Effector memory CD8-positive, alpha-beta T cell (primary cell): ENCODE results near the gene DMWD.
A peak's percentile ranks its signal among the peaks of the same experiment; 100 is the strongest.
"Not testable (repeated sequence)": the region's sequence is repeated elsewhere in the genome, so short reads cannot be mapped to it uniquely, and the experiment has no call there.

Experiments
- ATAC-seq: fragments of 150-1000 bp; cut with Tn5 transposase; replicated peaks from 2 replicates; pipeline ENCODE4 v1.10.0; 2021; ENCODE audit warnings: mild to moderate bottlenecking, moderate library complexity
- DNase-seq, 3 experiments: peaks; one replicate each; pipeline ENCODE4 v3.0.0; 2021
- H3K27ac Mint-ChIP-seq, 2 donors: one replicate each; pipeline ENCODE4 v1.8.0; 2022; ENCODE audit warnings: mild to moderate bottlenecking in 2 of 2, mixed read lengths in 2 of 2, moderate library complexity in 2 of 2
- H3K27me3 Mint-ChIP-seq, 2 donors: one replicate each; pipeline ENCODE4 v1.8.0; 2022; ENCODE audit warnings: mixed read lengths in 2 of 2
- H3K36me3 Mint-ChIP-seq: one replicate; pipeline ENCODE4 v1.8.0; 2022; ENCODE audit warnings: mild to moderate bottlenecking, moderate library complexity, mixed read lengths; ENCODE audit not compliant: insufficient read depth
- H3K4me1 Mint-ChIP-seq, 2 donors: one replicate each; pipeline ENCODE4 v1.8.0; 2022; ENCODE audit warnings: low read depth in 2 of 2, mixed read lengths in 2 of 2
- H3K4me3 Mint-ChIP-seq, 2 donors: one replicate each; pipeline ENCODE4 v1.8.0; 2022; ENCODE audit warnings: mild to moderate bottlenecking in 2 of 2, mixed read lengths in 2 of 2, moderate library complexity in 2 of 2
- H3K9me3 Mint-ChIP-seq, 2 donors: one replicate each; pipeline ENCODE4 v1.8.0; 2022; ENCODE audit warnings: mixed read lengths in 2 of 2

Gene DMWD

GRCh38 chr19:45809643-45810159 is 17.1 kb upstream of the DMWD start:
- Mint-ChIP-seq H3K4me3 (no peak overlapping the region), H3K9me3 (no peaks in the 10 kb centered on the region), H3K36me3 (peaks cover 9% of the 10 kb centered on the region), H3K27me3 (no peaks in the 10 kb centered on the region), H3K27ac (no peak overlapping the region), H3K4me1 (no peaks in the 10 kb centered on the region)
- ATAC-seq (no peak), DNase-seq (no peak)

GRCh38 chr19:45805719-45806118 is 13.1 kb upstream of the DMWD start:
- no peaks in the 10 kb centered on the region for H3K4me1 Mint-ChIP-seq
- H3K27me3 Mint-ChIP-seq, result peaks cover 10 to 14% of the 10 kb centered on the region in 2 donors
- H3K9me3 Mint-ChIP-seq, result no peaks in the 10 kb centered on the region
- H3K27ac Mint-ChIP-seq, result no peak overlapping the region
- DNase-seq (no peak), ATAC-seq (no peak)
- peaks cover 3% of the 10 kb centered on the region for H3K36me3 Mint-ChIP-seq
- no peak overlapping the region for H3K4me3 Mint-ChIP-seq

DNA sequence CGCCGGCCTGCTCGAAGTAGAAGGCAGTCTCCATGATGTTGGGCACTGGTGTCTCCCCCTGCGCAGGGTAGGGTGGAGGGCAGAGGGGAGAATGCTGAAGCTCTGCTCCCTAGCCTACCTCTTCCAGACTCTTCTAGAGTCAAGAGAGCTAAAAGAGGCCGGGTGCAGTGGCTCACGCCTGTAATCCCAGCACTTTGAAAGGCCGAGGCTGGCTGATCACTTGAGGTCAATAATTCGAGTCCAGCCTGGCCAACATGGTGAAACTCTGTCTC is 12.2 kb upstream of the DMWD start:
- Mint-ChIP-seq H3K27ac (no peak overlapping the region), H3K9me3 (no peaks in the 10 kb centered on the region), H3K4me1 (no peaks in the 10 kb centered on the region), H3K4me3 (no peak overlapping the region), H3K36me3 (no peaks in the 10 kb centered on the region), H3K27me3 (peaks cover 10 to 19% of the 10 kb centered on the region in 2 donors)
- DNase-seq (no peak), ATAC-seq (no peak)

DNA sequence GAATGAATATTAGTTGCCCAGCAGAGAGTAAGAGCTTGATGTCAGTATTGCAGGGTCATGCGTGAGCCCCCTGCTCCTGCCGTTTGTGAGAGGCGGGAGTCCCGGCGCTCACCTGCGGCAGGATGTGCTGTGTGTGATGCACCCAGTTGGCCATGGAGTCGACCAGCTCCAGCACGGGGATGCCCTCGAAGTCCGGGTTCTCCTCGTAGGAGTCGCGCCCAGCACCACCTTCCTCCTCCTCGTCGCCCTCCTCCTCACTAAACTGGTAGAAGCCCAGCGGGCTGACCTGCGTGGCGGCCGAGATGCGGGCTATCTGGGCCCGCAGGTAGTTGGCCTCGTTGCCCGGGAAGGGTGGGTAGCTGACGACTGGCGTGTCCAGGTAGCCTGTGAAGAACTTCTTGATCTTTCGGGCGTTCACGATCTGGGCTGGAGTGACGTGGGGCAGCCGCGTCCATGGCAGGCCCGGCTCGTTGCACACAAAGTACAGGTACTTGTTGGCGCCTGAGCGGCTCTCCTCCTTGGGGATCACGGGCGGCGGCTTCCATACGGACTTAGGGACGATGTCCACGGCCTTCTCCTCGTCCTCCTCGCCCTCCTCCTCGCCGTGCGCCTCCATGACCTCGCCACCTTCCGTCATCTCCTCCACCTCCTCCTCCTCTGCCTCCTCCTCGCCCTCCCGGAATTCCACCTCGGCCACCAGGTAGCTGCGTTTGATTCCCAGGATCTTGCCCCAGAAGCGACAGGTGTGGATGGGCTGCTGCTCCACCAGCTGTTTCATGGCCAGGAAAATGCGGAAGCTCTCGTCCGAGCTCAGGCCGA is 11.7 kb upstream of the DMWD start:
- no peak for ATAC-seq
- peaks cover 10 to 24% of the 10 kb centered on the region in 2 donors for H3K27me3 Mint-ChIP-seq

DNA sequence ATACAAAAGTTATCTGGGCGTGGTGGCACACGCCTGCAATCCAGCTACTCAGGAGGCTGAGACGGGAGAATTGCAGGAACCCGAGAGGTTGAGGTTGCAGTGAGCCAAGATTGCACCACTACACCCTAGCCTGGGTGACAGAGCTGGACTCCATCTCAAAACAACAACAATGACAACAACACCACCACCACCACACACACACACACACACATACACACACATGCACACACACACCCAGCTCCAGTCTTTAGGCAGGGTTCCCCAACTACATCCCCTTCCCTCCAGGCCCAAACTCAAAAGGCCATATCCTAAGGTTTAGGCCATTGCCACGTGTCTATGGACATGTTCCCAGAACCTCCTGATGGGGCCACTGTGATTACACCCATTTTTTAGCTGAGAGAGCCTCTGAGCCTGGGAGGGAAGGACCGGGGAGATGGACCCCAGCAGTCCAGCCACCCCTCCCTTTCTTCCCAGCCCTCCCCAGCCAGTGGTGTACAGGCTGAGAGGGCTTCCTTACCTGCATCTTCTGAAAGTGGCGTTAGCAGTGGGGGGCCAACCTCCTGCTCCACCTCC is 9.0 kb upstream of the DMWD start:
- Mint-ChIP-seq H3K27ac (no peak overlapping the region), H3K4me3 (no peak overlapping the region), H3K36me3 (no peaks in the 10 kb centered on the region), H3K9me3 (no peaks in the 10 kb centered on the region), H3K4me1 (peaks cover 0 to 2% of the 10 kb centered on the region in 2 donors), H3K27me3 (peaks cover 10 to 45% of the 10 kb centered on the region in 2 donors)
- DNase-seq (no peak), ATAC-seq (no peak)

More for the DNA sequence above, 11.7 kb upstream of the DMWD start:
- H3K27ac Mint-ChIP-seq, result no peak overlapping the region
- no peaks in the 10 kb centered on the region for H3K9me3 Mint-ChIP-seq
- H3K4me3 Mint-ChIP-seq, result no peak overlapping the region
- H3K36me3 Mint-ChIP-seq, result no peaks in the 10 kb centered on the region
- no peaks in the 10 kb centered on the region for H3K4me1 Mint-ChIP-seq
- DNase-seq, result no peak

- no peaks in the 10 kb centered on the region for H3K9me3 Mint-ChIP-seq
- H3K4me3 Mint-ChIP-seq, result no peak overlapping the region
- H3K27me3 Mint-ChIP-seq, result peaks cover 10 to 61% of the 10 kb centered on the region in 2 donors
- H3K27ac Mint-ChIP-seq, result no peak overlapping the region
- DNase-seq, result no peak
- no peaks in the 10 kb centered on the region for H3K36me3 Mint-ChIP-seq
- H3K4me1 Mint-ChIP-seq, result peaks cover 0 to 2% of the 10 kb centered on the region in 2 donors
- ATAC-seq, result no peak
Measured at GRCh38 chr19:45800070-45800553, 7.5 kb upstream of the DMWD start.

- ATAC-seq, result not testable (repeated sequence)
Measured at GRCh38 chr19:45799541-45799940, 6.9 kb upstream of the DMWD start.

DNA sequence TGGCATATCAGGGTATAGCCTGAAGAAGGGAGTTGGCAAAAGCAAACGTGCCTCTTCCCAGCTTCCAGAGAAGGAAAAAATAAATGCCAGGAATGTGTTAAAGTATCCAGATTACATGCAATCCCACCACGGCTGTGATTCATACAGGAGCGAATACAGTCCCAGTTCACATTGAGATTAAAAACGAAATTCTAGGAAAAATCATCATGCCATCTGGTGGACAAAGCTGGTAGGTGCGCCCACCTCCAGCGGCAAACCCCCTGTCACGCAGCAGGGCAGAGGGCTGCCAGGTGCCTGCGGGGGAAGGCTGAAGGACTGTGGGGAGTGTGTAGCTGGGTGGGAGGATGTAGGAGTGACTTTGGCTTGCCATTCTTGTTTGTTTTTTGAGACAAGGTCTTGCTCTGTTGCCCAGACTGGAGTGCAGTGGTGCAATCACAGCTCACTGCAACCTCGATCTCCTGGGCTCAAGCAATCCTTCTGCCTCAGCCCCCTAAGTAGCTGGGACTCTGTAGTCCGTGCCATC is 6.4 kb upstream of the DMWD start:
- peak; percentile 90 for ATAC-seq
- peaks cover 10 to 70% of the 10 kb centered on the region in 2 donors for H3K27me3 Mint-ChIP-seq
- H3K36me3 Mint-ChIP-seq, result peaks cover 4% of the 10 kb centered on the region
- H3K27ac Mint-ChIP-seq, result no peak overlapping the region
- H3K4me3 Mint-ChIP-seq, result no peak overlapping the region
- H3K4me1 Mint-ChIP-seq, result peaks cover under 1 to 6% of the 10 kb centered on the region in 2 donors
- H3K9me3 Mint-ChIP-seq, result no peaks in the 10 kb centered on the region
- DNase-seq, result peak; percentile 55 to 70 (median 57)

More at GRCh38 chr19:45799541-45799940, 6.9 kb upstream of the DMWD start:
- not testable (repeated sequence) for H3K9me3 Mint-ChIP-seq, H3K36me3 Mint-ChIP-seq, H3K4me1 Mint-ChIP-seq, H3K27ac Mint-ChIP-seq, DNase-seq, H3K4me3 Mint-ChIP-seq
- H3K27me3 Mint-ChIP-seq, result peaks cover 10 to 67% of the 10 kb centered on the region in 2 donors

GRCh38 chr19:45794627-45795026 is 2.0 kb upstream of the DMWD start:
- Mint-ChIP-seq H3K9me3 (no peaks in the 10 kb centered on the region), H3K27ac (peak overlapping the region; percentile 30 to 61), H3K4me1 (peaks cover 33 to 36% of the 10 kb centered on the region in 2 donors), H3K27me3 (peaks cover 0 to 49% of the 10 kb centered on the region in 2 donors), H3K4me3 (peak overlapping the region in 1 of 2 donors; percentile 60), H3K36me3 (peaks cover 32% of the 10 kb centered on the region)
- DNase-seq (no peak), ATAC-seq (no peak)

- no peaks in the 10 kb centered on the region for H3K9me3 Mint-ChIP-seq
- peak overlapping the region; percentile 61 to 93 for H3K27ac Mint-ChIP-seq
- peaks cover 39% of the 10 kb centered on the region for H3K36me3 Mint-ChIP-seq
- peak overlapping the region; percentile 60 for H3K4me3 Mint-ChIP-seq
- ATAC-seq (no peak), DNase-seq (no peak)
- H3K27me3 Mint-ChIP-seq, result peaks cover 0 to 41% of the 10 kb centered on the region in 2 donors
- H3K4me1 Mint-ChIP-seq, result peaks cover 33 to 36% of the 10 kb centered on the region in 2 donors
Measured at GRCh38 chr19:45793876-45794275, 1.2 kb upstream of the DMWD start.

- H3K4me3 Mint-ChIP-seq, result peak overlapping the region; percentile 60
- peaks cover 0 to 37% of the 10 kb centered on the region in 2 donors for H3K27me3 Mint-ChIP-seq
- DNase-seq, result no peak
Measured at GRCh38 chr19:45793178-45793564, 526 bp upstream of the DMWD start.

GRCh38 chr19:45791744-45792469 is 738 bp downstream of the DMWD start:
- no peak for ATAC-seq
- H3K4me3 Mint-ChIP-seq, result peak overlapping the region; percentile 81 to 89

More at GRCh38 chr19:45793178-45793564, 526 bp upstream of the DMWD start:
- Mint-ChIP-seq H3K4me1 (peaks cover 34 to 37% of the 10 kb centered on the region in 2 donors), H3K36me3 (peaks cover 44% of the 10 kb centered on the region), H3K9me3 (no peaks in the 10 kb centered on the region), H3K27ac (peak overlapping the region; percentile 61 to 93)
- ATAC-seq, result no peak

GRCh38 chr19:45790942-45791341 is 1.7 kb downstream of the DMWD start:
- peak; percentile 32 for ATAC-seq
- H3K4me1 Mint-ChIP-seq, result peaks cover 36 to 42% of the 10 kb centered on the region in 2 donors
- H3K9me3 Mint-ChIP-seq, result no peaks in the 10 kb centered on the region
- H3K4me3 Mint-ChIP-seq, result peak overlapping the region; percentile 81 to 89
- peaks cover 0 to 17% of the 10 kb centered on the region in 2 donors for H3K27me3 Mint-ChIP-seq
- H3K36me3 Mint-ChIP-seq, result peaks cover 44% of the 10 kb centered on the region
- peak overlapping the region; percentile 61 to 73 for H3K27ac Mint-ChIP-seq
- peak in 2 of 3 experiments; percentile 23 to 24 for DNase-seq

More at GRCh38 chr19:45791744-45792469, 738 bp downstream of the DMWD start:
- Mint-ChIP-seq H3K27me3 (peaks cover 0 to 27% of the 10 kb centered on the region in 2 donors), H3K9me3 (no peaks in the 10 kb centered on the region), H3K27ac (peak overlapping the region; percentile 73 to 90), H3K4me1 (peaks cover 36 to 42% of the 10 kb centered on the region in 2 donors), H3K36me3 (peaks cover 44% of the 10 kb centered on the region)
- no peak for DNase-seq
